Prostate gland (tissue), 2 donors: ENCODE data around the gene NRCAM.

Experiments
- POLR2A ChIP-seq: fragments of 450-650 bp; IDR thresholded peaks from one replicate; pipeline ENCODE4 v1.6.1; 2016; ENCODE audit warnings: antibody characterized with exemption, mild to moderate bottlenecking
- TF ChIP-seq, protein P1 (sequence below), 4 experiments: fragments of 200-600 bp in 2 of 4; fragments of 450-650 bp in 2 of 4; sonication (generic) in 2 of 4; IDR thresholded peaks; 1 replicate in 3 of 4; 2 replicates in 1 of 4; pipeline ENCODE4 v1.5.1; 2016 to 2019; ENCODE audit warnings: antibody characterized with exemption in 4 of 4, mild to moderate bottlenecking in 2 of 4, moderate library complexity in 2 of 4

DNA sequence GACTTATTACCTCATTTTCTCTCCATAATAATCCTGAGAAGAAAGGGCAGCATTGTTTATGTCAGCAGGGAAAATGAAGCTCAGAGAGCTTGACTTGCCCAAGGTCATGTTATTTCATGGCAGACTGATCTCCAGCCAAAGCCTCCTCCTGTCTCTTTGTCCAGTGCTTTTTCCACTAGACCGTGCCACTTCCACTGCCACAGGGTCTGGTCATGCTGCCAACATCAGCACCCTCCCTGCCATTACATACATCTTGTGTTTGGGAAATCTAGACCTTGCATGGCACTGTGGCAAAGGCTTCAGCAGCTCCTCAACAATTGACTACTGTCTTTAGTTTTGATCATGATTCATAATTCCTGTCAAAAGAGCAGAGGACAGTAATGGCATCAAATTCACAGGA lies 25.1 kb downstream of the NRCAM start:
- TF ChIP-seq, protein P1, sequence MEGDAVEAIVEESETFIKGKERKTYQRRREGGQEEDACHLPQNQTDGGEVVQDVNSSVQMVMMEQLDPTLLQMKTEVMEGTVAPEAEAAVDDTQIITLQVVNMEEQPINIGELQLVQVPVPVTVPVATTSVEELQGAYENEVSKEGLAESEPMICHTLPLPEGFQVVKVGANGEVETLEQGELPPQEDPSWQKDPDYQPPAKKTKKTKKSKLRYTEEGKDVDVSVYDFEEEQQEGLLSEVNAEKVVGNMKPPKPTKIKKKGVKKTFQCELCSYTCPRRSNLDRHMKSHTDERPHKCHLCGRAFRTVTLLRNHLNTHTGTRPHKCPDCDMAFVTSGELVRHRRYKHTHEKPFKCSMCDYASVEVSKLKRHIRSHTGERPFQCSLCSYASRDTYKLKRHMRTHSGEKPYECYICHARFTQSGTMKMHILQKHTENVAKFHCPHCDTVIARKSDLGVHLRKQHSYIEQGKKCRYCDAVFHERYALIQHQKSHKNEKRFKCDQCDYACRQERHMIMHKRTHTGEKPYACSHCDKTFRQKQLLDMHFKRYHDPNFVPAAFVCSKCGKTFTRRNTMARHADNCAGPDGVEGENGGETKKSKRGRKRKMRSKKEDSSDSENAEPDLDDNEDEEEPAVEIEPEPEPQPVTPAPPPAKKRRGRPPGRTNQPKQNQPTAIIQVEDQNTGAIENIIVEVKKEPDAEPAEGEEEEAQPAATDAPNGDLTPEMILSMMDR (IDR thresholded peaks at IDR 0.05) = no peak
- no peak for TF ChIP-seq POLR2A
